ENCODE results near the gene HMGB1.
"Not testable (repeated sequence)": the region's sequence is repeated elsewhere in the genome, so short reads cannot be mapped to it uniquely, and the experiment has no call there.

HMGB1 gene

DNA sequence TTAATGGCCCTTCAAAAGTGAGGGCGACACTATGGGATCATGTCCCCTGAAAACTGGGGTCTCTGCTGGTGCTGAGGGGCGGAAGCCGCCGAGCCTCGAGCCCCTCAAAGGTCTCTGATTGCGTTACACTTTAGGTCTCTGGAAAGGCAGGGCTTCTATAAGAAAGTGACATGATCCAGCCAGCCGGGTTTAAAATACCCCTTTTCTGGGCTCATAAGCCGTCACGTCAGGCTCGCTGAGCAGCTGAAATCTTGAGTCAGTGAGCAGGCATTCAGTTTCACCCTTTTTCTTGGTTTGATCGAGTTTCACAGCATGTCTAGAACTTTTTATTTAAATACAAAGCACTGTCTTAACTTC is 600 bp upstream of the HMGB1 start:
- no peak for DNase-seq (ENCODE audit: low read depth, low spot score)

DNA sequence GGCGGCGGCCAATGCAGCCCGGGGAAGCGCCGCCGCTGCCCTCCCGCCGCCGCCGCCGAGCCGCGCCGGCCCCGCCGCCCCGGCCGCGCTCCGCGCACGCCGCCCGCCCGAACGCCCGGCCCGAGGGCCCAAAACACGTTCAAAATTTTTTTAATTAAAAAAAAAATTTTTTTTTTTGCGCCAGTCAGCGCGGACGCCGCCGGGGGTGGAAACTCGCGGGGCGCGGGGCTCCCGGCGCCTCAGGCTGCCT is 468 bp downstream of the HMGB1 start:
- no peak for DNase-seq (ENCODE audit: low read depth, low spot score)

DNA sequence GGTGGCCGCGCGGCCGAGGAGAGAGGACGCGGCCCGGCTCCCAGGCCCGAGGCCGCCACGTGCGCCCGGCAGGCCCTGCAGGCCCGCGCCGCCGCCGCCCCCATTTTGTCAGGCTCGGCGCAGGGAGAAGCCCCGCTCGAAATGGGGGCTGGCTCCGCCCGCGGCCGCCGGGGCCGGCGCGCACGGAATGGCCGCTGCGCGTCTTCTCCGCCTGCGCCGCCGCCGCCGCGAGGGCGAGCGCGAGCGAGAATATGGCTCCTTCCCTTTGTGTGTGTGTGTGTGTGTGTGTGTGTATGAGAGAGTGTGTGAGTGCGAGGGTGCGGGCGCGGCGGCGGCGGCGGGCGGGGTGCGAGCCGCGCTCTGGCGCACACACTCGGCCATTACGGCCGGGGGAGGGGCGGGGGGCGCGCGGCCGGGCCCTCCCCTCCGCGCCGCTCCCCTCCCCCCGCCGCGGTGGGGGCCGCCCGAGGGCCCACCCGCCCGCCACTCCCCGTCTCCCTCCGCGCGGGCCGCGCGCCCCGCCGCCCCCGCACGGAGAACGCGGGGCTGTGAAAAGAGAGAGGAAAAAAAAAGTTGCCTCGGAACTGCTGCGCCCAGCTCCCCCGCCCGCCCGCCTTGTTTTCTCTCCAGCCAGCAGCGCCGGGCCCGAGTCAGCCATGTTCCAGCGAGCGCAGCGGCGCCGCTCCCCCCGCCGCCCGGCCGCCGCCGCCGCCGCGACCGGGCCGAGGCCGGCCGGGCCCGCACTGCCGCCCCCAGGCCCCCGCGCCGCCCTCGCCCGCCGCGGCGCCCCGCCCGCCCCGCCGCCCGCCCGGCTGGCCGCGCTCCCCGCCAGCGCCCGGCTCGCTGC is 1.0 kb downstream of the HMGB1 start:
- DNase-seq (ENCODE audit: low read depth, low spot score): peak; percentile 58

DNA sequence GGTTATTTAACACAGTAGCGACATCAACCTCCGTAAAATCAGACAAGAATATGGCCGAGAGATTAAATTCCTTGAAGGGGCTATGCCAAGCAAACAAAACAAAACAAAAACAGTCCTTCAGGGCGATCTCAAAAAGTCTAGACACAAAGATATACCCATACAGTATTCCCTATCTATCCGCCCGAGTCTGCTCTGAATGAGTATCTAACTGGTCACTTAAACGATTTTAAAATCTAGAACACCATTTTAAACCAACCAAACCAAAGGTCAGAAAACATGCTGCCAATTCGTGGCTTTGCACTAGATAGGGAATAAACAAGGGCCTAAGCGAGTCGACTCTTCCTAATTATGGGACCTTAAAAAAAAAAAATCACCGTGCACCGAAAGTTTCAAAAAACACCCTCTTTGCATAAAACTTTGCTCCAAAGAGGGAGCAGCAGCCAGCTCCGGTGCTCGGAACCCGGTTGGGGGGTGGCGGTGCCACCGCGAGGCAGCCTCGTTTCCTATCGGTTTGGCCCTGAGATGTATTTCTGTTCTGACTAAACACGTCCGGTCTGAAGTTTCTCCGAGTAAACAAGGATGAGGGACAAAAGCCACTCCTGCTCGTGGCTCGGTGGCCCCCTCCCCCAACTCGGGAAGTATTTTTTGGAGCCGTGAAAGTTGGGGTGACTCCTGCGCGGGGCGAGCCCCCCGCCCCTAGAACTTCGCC is 1.8 kb downstream of the HMGB1 start:
- DNase-seq (ENCODE audit: low read depth, low spot score): peak; percentile 44

DNA sequence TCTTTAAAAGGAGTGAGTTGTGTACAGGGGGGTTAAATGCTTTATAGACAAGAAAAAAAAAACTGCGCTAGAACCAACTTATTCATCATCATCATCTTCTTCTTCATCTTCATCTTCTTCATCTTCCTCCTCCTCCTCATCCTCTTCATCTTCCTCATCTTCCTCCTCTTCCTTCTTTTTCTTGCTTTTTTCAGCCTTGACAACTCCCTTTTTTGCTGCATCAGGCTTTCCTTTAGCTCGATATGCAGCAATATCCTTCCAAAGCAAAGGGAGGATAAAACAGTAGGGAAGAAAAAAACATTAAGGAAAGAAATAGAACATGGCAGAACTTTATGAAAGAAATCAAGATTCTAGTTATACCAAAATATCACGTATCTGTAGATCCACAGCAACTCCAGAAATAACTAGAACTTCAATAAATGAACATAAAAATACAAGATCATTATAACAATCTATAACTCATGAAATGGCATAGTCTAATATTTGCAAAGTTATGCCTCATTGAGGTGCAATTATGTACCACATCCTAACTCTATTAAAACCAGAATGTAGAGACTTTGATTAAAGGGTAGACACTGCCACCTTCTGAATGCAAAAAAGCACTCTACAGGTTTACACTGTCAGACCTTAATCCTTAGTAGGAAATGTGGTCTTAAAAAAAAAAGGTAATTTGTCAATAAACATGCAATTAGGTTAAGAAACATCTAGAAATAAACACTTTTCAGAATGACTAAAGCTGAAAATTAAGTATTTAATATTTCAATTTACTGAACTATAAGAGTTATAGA is 4.3 kb downstream of the HMGB1 start:
- not testable (repeated sequence) for DNase-seq (ENCODE audit: low read depth, low spot score)

DNA sequence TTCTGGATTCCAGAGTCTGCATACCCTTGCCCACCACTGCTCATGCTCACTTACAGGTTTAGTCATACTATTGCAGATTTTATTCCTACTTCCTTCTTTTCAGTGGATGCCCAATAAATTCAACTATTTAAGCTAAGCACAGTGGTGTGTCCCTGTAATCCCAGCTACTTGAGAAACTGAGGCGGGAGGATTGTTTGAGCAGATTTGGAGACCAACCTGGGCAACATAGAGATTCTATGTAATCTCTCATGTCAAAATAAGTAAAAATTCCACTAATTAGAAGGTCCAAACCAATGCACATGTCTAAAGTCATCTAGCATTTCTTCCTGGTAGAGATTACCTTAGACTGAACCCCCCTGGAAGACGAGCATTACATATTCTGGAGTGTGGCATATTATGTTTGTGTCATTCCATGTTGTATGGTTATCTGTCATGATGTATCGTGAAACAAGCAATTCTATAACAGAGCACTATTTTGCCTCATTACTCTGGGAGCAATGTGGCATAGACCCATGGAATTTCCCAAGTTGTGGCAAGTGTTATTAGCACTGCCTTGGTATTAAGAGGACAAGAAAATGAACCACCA is 8.3 kb downstream of the HMGB1 start:
- no peak for DNase-seq (ENCODE audit: low read depth, low spot score)

DNA sequence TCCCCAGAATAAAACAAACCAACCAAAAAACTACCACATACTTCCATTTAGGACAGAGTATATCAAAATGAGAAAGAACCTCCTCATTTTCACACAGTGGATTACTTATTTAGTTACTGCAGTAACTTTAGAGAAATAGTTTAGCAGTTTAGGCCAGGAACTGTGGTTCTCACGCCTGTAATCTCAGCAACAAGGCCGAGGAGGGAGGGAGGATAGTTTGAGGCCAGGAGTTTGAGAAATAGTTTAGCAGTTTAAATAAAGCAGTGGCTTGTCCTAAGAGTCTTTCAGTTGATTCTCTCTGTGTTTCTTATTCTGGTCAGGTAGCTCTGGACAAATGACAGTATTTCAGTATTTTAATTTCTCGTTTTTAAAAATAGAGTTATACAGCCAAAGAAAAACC is 9.4 kb downstream of the HMGB1 start:
- no peak for DNase-seq (ENCODE audit: low read depth, low spot score)

DNA sequence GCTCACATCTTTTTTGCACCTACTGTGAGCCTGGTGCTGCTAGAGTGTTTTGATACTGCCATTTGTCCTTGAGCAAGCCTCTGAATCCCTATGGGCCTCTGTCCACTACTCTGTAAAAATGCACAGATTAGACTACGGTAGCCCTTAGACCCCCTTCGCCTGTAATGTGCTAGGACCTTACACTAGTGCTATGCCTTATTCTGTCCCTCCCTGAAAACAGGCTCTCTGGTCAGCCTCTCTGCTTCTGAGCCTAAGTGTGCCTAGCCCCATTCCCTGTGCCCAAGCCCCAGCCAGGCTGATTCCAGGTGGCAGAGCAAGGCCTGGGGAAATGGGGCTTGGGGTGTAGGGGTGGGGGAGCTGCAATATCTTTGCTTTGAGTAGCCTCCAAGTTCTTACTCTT is 10.7 kb downstream of the HMGB1 start:
- DNase-seq (ENCODE audit: low read depth, low spot score): no peak

DNA sequence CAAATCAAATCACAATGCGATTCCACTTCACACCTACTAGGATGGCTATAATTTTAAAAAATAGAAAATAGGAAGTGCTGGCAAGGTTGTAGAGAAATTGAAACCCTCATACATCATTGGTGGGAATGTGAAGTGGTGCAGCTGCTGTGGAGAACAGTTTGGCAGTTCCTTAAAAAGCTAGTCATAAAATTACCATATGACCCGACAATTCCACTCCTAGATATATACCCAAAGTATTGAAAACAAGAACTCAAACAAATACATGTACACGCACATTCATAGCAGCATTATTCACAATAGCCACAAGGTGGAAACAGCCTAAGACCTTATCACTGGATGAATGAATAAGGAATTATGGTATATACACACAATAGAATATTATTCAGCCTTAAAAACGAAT is 12.0 kb downstream of the HMGB1 start:
- no peak for DNase-seq (ENCODE audit: low read depth, low spot score)

DNA sequence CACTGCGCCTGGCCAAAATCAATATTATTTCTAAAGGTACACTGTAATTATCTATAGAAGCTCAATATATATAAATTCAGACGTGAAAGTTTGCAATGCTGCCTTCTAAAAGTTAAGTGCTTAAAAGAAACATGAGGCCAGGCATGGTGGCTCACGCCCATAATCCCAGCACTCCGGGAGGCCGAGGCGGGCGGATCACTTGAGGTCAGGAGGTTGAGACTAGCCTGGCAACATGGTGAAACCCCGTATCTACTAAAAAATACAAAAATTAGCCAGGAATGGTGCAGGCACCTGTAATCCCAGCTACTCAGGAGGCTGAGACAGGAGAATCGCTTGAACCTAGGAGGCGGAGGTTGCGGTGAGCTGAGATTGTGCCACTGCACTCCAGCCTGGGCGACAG is 14.3 kb downstream of the HMGB1 start:
- not testable (repeated sequence) for DNase-seq (ENCODE audit: low read depth, low spot score)

DNA sequence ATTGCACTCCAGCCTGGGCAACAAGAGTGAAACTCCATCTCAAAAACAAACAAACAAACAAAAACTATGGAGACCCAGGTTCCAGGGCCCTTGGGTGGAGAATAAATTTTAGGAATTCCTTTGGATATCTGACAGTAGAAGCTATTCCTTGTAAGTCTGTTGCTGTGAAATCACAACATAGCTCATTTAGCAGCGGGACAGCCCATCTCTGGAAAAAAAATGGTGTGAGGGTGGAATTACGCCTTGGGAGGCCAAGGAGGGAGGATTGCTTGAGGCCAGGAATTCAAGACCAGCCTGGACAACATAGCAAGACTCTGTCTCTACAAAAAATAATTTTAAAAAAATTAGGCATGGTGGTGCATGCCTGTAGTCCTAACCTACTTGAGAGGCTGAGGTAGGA is 15.7 kb downstream of the HMGB1 start:
- DNase-seq (ENCODE audit: low read depth, low spot score): no peak

DNA sequence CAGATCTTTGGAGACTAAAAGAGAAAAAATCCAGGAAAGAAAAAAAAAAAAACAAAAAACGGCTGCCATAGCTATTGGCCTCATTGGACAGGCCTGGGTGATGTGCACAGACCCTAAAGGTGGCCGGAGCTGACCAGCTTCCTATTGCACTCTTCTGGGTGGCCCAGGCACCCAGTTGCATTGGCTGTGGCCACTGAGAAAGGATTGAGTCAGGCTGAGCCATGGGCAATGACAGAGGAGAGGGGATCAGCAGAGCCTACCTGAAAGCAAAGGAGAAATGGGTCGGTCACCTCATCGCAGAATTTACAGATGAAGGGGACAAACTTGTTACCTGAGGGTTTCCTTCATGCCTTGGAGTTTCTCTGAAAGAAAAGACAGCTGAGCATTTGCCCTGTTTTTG is 17.3 kb downstream of the HMGB1 start:
- DNase-seq (ENCODE audit: low read depth, low spot score): no peak

DNA sequence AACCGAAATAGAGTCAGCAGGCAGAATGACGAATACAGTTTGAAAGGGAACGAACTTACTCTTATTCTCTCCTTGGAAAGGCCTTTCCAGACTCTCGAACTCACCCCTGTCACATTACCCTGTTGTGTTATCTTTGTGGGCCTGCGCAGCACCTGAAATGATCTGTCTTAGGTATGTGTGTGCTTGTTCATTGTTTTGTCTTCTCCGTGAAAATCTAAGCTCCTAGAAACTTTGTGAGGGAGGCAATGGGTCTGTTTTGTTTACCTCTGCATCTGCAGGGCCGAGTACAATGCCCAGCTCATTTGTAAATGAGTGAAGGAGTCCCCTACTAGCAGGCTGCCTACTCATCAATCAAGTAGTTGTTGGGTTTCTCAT is 19.6 kb downstream of the HMGB1 start:
- no peak for DNase-seq (ENCODE audit: low read depth, low spot score)

DNA sequence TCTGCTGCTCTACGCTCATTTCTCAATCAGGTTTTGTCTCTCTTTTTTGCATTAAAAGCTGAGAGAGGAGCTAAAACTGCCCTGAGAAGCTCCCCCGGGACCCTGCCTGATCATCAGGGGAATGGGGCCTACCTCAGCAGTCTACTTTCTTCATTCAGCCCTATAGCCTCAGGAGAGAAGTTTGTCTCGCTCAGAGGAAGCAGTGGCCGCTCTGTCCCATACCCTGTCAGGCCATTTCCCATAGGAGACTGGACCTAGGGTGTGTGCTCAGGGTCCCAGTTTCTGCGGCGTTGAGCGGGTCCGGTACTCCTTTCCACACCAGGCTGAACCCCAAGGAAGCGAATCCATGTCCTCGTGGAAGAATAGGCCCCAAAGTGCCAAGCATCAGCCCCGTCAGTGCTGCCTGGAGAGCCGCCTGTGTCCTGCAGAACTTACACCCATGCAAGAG is 21.8 kb downstream of the HMGB1 start:
- no peak for DNase-seq (ENCODE audit: low read depth, low spot score)

DNA sequence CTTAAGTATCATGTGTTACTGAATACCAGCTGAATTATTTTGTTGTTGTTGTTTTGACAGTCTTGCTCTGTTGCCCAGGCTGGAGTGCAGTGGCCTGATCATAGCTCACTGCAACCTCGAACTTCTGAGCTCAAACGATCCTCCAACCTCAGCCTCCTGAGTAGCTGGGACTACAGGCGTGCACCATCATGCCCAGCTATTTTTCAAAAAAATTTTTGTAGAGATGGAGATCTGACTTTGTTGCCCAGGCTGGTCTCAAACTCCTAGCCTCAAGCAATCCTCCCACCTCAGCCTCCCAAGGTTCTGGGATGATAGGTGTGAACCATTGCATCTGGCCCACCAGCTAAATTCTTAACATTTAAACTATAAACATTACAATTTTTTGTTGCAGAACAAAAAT is 22.2 kb downstream of the HMGB1 start:
- DNase-seq (ENCODE audit: low read depth, low spot score): not testable (repeated sequence)

DNA sequence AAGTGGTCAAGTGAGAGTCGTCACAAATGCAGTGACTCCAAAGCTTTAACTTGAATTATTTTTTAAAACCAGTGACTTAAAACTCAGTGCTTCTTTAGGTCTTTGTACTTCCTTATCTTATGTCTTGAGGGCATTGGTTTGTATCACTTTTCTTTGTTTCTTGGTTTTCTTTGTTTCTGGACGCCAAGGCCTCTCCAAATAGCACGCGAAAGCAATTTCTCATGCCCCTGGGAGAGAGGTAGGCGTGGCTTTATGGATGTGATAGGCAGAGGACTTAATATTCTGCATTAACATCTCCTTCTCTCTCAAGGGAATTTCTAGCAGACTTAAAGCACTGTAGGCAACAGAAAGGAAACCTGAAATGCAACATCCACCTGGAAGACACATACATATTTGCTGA is 22.8 kb downstream of the HMGB1 start:
- DNase-seq (ENCODE audit: low read depth, low spot score): no peak

DNA sequence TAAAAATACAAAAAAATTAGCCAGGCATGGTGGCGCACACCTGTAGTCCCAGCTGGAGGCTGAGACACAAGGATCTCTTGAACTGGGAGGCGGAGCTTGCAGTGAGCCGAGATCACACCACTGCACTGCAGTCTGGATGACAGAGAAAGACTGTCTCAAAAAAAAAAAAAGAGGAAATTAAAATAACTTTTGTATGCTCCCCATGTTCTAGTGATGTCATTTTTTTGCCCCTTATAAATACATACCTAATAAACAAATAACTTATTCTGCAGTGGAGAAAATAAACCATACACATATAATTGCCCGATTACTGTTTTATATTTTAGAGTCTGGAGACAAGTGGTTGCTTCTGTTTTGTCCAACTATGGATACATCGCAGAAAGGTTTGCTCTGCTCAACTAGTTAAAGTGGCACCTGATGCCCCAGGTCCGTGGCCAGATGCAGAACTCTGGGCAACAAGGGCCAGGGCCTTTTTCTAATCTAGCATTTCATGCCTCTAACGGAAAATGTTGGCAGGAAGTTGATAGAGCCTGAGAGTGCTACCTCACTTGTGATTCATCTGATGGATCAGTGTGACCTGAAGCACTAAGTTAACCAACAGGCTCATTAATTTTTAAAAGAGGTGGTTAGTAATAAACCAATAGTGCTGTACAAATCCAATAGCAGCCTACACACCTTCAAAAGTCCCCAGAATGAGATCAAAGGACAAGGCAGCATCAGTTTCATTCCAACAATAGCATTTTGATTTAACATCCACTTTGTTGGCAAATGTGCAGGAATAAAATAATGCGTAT is 24.6 kb downstream of the HMGB1 start:
- no peak for DNase-seq (ENCODE audit: low read depth, low spot score)

DNA sequence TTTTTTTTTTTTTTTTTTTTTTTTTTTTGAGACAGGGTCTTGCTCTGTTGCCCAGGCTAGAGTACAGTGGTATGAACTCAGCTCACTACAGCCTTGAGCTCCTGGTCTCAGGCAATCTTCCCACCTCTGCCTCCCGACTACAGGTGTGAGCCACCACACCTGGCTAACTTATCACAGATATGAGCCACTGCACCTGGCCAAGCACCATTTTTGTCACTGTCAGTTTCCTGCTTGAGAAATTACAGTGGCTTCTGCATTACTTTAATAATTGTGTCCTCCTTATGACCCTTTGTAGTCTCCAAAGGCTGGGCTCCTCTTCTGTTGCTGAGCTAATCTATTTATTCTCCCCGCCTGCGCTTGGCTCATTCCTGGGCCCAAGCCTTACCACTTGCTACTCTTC is 27.4 kb downstream of the HMGB1 start:
- DNase-seq (ENCODE audit: low read depth, low spot score): no peak

DNA sequence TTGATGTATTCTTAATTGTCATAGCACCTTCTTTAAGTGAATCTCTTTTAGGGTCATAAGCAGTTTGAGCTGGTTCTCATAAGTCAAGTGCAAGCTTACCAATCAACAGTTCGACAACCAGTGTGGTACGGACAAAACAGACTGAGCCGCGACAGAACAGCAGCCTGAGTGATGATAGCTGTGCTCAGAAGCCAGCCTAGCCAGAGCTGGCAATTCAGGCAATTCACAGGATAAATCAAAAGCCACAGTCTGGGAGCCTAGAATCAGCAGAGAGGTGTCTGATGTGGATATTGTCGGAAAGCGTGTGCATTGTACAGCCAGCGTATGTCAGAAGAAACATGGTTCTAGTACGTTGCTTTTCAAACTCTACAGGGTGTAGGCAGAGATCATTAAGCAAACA is 28.6 kb downstream of the HMGB1 start:
- DNase-seq (ENCODE audit: low read depth, low spot score): no peak

DNA sequence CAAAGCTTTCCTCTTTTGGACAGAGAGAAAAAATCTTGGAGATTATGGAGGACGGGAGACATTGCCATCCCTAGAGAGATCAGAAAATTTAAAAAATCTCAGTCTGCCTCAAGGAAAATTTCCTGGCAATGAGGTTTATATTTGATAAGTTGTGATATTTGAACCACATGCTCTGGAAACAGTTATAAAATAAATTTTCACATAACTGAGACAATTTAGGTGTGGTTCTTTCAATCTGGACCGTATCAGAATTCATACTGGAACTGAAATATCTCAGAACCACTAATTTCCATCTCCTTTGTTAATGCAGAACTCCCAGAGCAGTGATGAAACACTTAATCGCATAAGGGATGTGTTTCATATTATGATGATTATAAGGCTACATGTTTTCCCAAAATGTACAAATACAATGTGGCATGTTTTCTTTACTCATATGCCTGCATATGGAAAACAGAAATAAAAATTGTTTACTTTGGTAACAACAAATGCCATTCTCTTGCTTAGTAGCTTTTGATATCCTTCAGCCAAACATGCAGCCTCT is 29.8 kb downstream of the HMGB1 start:
- no peak for DNase-seq (ENCODE audit: low read depth, low spot score)

DNA sequence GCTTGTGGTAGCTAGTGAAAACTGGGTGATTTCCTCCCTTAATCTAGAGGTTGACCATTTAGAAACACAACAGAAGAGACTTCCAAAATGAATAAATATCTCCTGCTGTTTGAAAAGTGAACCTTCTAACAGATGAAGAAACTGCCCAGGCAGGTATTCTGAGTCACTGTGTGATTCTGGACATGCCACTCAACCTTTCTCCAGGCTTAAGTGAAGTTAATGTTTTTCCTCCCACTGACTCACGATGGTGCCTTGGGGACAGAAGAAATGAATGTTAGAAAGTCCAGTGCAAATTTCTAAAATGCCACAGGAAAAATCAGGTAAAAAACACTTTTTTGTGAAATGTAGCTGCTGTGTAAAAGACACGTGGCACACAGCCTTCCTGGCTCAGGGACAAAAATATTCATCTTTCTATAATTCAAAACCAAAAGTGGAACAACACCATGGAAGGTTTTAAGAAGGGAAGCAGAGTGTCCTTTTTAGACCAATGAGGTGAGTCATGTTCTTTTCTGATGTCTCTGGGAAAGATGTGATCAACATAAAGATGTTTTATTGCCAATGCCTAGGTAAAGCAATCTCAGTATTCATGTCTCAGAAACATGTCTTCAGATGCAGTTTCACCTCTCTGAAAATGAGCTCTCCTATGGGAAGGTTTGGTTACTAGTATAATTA is 34.3 kb downstream of the HMGB1 start:
- DNase-seq (ENCODE audit: low read depth, low spot score): no peak
